NCI-H524 (cell line): ENCODE measurements around the gene TTC22.

Experiments
- DNase-seq, 2 experiments: peaks; one replicate each; lab custom pipeline; 2025; lab: John Stamatoyannopoulos, UW

Gene TTC22

GRCh38 chr1:54751426-54751825 lies 49.7 kb downstream of the TTC22 start:
- DNase-seq: no peak

- no peak for DNase-seq
These were observed 50.5 kb downstream of the TTC22 start for GRCh38 chr1:54750596-54750995.

- DNase-seq: no peak
These were observed 52.9 kb downstream of the TTC22 start for GRCh38 chr1:54748094-54748835.

GRCh38 chr1:54745864-54746263 lies 55.3 kb downstream of the TTC22 start:
- no peak for DNase-seq

- DNase-seq: no peak
These were observed 55.8 kb downstream of the TTC22 start for GRCh38 chr1:54745274-54745673.

GRCh38 chr1:54744696-54745095 lies 56.4 kb downstream of the TTC22 start:
- no peak for DNase-seq

- DNase-seq: no peak
These were observed 57.5 kb downstream of the TTC22 start for GRCh38 chr1:54743416-54744226.

GRCh38 chr1:54742282-54742681 lies 58.8 kb downstream of the TTC22 start:
- DNase-seq: no peak

- no peak for DNase-seq
These were observed 59.6 kb downstream of the TTC22 start for GRCh38 chr1:54741531-54741930.

- no peak for DNase-seq
These were observed 62.9 kb downstream of the TTC22 start for GRCh38 chr1:54738244-54738643.

- DNase-seq: no peak
These were observed 64.4 kb downstream of the TTC22 start for GRCh38 chr1:54736685-54737084.
